Measurements from ENCODE around the gene MRPL39. TPM values are rescaled to one million over a fixed set of nuclear protein-coding genes. Genes with fewer than 3 reads are reported as not detected.

The MRPL39 gene
- total and polyA plus RNA-seq, 12 donors: 19.4 to 90.7 (median 41.7) TPM

- Histone ChIP-seq H3K4me3 (no peak overlapping the region), H3K9me3 (replicated peaks in 1 of 3) (peaks cover 0 to 4% (median 0%) of the 10 kb centered on the region in 3 donors), H3K36me3 (replicated peaks in 1 of 2) (no peaks in the 10 kb centered on the region), H3K27me3 (no peaks in the 10 kb centered on the region), H3K4me1 (replicated peaks in 1 of 2) (no peaks in the 10 kb centered on the region), H3K27ac (no peak overlapping the region)
- no peak for DNase-seq
- TF ChIP-seq POLR2A (IDR thresholded peaks at IDR 0.05) (no peak), CTCF (IDR thresholded peaks at IDR 0.05) (no peak)
- intact Hi-C loops (cut with DNase I): no loop called here
These were observed 70.1 kb downstream of the MRPL39 start for GRCh38 chr21:25537174-25537573.

- Histone ChIP-seq H3K9me3 (replicated peaks in 1 of 3) (peaks cover 0 to 4% (median 0%) of the 10 kb centered on the region in 3 donors), H3K27me3 (no peaks in the 10 kb centered on the region), H3K36me3 (replicated peaks in 1 of 2) (no peaks in the 10 kb centered on the region), H3K4me3 (no peak overlapping the region), H3K27ac (no peak overlapping the region), H3K4me1 (replicated peaks in 1 of 2) (no peaks in the 10 kb centered on the region)
- intact Hi-C loops (cut with DNase I): no loop called here
- no peak for DNase-seq
- TF ChIP-seq CTCF (IDR thresholded peaks at IDR 0.05) (no peak), POLR2A (IDR thresholded peaks at IDR 0.05) (no peak)
These were observed 70.5 kb downstream of the MRPL39 start for GRCh38 chr21:25536752-25537151.

GRCh38 chr21:25535849-25536248 is 71.4 kb downstream of the MRPL39 start:
- WGBS, 4 donors: 50 to 65% (median 56%) methylated on average over 2 of the region's 2 CpGs
- intact Hi-C loops (cut with DNase I): no loop called here
- no peak for TF ChIP-seq CTCF (IDR thresholded peaks at IDR 0.05)
- no peak for TF ChIP-seq POLR2A (IDR thresholded peaks at IDR 0.05)
- Histone ChIP-seq H3K4me1 (replicated peaks in 1 of 2) (no peaks in the 10 kb centered on the region), H3K4me3 (no peak overlapping the region), H3K36me3 (replicated peaks in 1 of 2) (no peaks in the 10 kb centered on the region), H3K27me3 (no peaks in the 10 kb centered on the region), H3K27ac (no peak overlapping the region), H3K9me3 (replicated peaks in 1 of 3) (peaks cover 0 to 4% (median 0%) of the 10 kb centered on the region in 3 donors)
- no peak for DNase-seq

MicroRNA genes within 50 kb of the gene (microRNA counts, 767-probe panel; counts per million panel counts)
- microRNA hsa-miR-155-5p: 0 to 3,513 counts per million in 2 donors

Other genes starting within 250 kb of the MRPL39 start
- gene JAM2, start 31.8 kb upstream of the MRPL39 start, total RNA-seq: 10 to 100 TPM in 8 of 9 donors, 1 to 10 TPM in 1; 2.1 to 38.6 (median 18.7) TPM
- gene JAM2, start 31.8 kb upstream of the MRPL39 start, polyA plus RNA-seq: 10 to 100 TPM; 12.5 to 30.3 (median 16.2) TPM
- 100 to 1,000 TPM in 8 of 9 donors, 10 to 100 TPM in 1; 88.5 to 245 (median 181) TPM for gene ATP5PF, start 127.4 kb upstream of the MRPL39 start, total RNA-seq
- gene ATP5PF, start 127.4 kb upstream of the MRPL39 start, polyA plus RNA-seq: 100 to 1,000 TPM; 198 to 552 (median 296) TPM
- 10 to 100 TPM; 15.3 to 33.0 (median 21.6) TPM for gene GABPA, start 127.5 kb upstream of the MRPL39 start, total RNA-seq
- gene GABPA, start 127.5 kb upstream of the MRPL39 start, polyA plus RNA-seq: 10 to 100 TPM in 1 of 3 donors, 1 to 10 TPM in 2; 7.2 to 21.0 (median 9.0) TPM